ENCODE data around the gene HS2ST1.

HS2ST1 gene

GRCh38 chr1:87103074-87103473, 188.6 kb downstream of the HS2ST1 start:
- Histone ChIP-seq H3K4me3 (no peak overlapping the region), H3K9me3 (peaks cover 0 to 12% (median 8%) of the 10 kb centered on the region in 3 donors), H3K4me1 (no peaks in the 10 kb centered on the region), H3K27me3 (no peaks in the 10 kb centered on the region), H3K36me3 (peaks cover 0 to 7% (median 4%) of the 10 kb centered on the region in 3 donors), H3K27ac (no peak overlapping the region)
- intact Hi-C loops (cut with DNase I; ENCODE audit: low total_unique reads), result no loop called here
- DNase-seq, result no peak
- no peak for TF ChIP-seq CTCF (IDR thresholded peaks at IDR 0.05)

- H3K9me3 ChIP-seq, result peaks cover 0 to 12% (median 8%) of the 10 kb centered on the region in 3 donors
- no peak for DNase-seq
- intact Hi-C loops (cut with DNase I; ENCODE audit: low total_unique reads), result no loop called here
- H3K4me3 ChIP-seq, result no peak overlapping the region
- no peak overlapping the region for H3K27ac ChIP-seq
- no peaks in the 10 kb centered on the region for H3K4me1 ChIP-seq
- no peak for TF ChIP-seq CTCF (IDR thresholded peaks at IDR 0.05)
- peaks cover 0 to 4% (median 4%) of the 10 kb centered on the region in 3 donors for H3K36me3 ChIP-seq
- no peaks in the 10 kb centered on the region for H3K27me3 ChIP-seq
These were observed 189.7 kb downstream of the HS2ST1 start for GRCh38 chr1:87104140-87104539.

GRCh38 chr1:87104945-87105344, 190.5 kb downstream of the HS2ST1 start:
- Histone ChIP-seq H3K27me3 (no peaks in the 10 kb centered on the region), H3K36me3 (peaks cover 0 to 4% (median 0%) of the 10 kb centered on the region in 3 donors), H3K9me3 (peaks cover 0 to 8% (median 8%) of the 10 kb centered on the region in 3 donors), H3K27ac (no peak overlapping the region), H3K4me1 (no peaks in the 10 kb centered on the region), H3K4me3 (no peak overlapping the region)
- intact Hi-C loops (cut with DNase I; ENCODE audit: low total_unique reads), result no loop called here
- TF ChIP-seq CTCF (IDR thresholded peaks at IDR 0.05), result no peak
- no peak for DNase-seq

- intact Hi-C loops (cut with DNase I; ENCODE audit: low total_unique reads), result no loop called here
- no peak for TF ChIP-seq CTCF (IDR thresholded peaks at IDR 0.05)
- Histone ChIP-seq H3K9me3 (no peaks in the 10 kb centered on the region), H3K4me1 (no peaks in the 10 kb centered on the region), H3K4me3 (no peak overlapping the region), H3K36me3 (no peaks in the 10 kb centered on the region), H3K27ac (no peak overlapping the region), H3K27me3 (no peaks in the 10 kb centered on the region)
- no peak for DNase-seq
These were observed 191.7 kb downstream of the HS2ST1 start for GRCh38 chr1:87106144-87106543.

- no peaks in the 10 kb centered on the region for H3K27me3 ChIP-seq
- DNase-seq, result no peak
- H3K9me3 ChIP-seq, result no peaks in the 10 kb centered on the region
- no peak overlapping the region for H3K27ac ChIP-seq
- H3K36me3 ChIP-seq, result no peaks in the 10 kb centered on the region
- no peak for TF ChIP-seq CTCF (IDR thresholded peaks at IDR 0.05)
- intact Hi-C loops (cut with DNase I; ENCODE audit: low total_unique reads), result no loop called here
- H3K4me3 ChIP-seq, result no peak overlapping the region
- no peaks in the 10 kb centered on the region for H3K4me1 ChIP-seq
These were observed 192.4 kb downstream of the HS2ST1 start for GRCh38 chr1:87106867-87107266.

GRCh38 chr1:87108228-87108627, 193.8 kb downstream of the HS2ST1 start:
- Histone ChIP-seq H3K36me3 (no peaks in the 10 kb centered on the region), H3K9me3 (no peaks in the 10 kb centered on the region), H3K4me3 (no peak overlapping the region), H3K27ac (no peak overlapping the region), H3K4me1 (peaks cover 0 to 4% (median under 1%) of the 10 kb centered on the region in 4 donors), H3K27me3 (no peaks in the 10 kb centered on the region)
- no peak for DNase-seq
- no peak for TF ChIP-seq CTCF (IDR thresholded peaks at IDR 0.05)
- intact Hi-C loops (cut with DNase I; ENCODE audit: low total_unique reads), result no loop called here
